ENCODE measurements around the gene HPS6.
"Not testable (repeated sequence)": the region's sequence is repeated elsewhere in the genome, so short reads cannot be mapped to it uniquely, and the experiment has no call there.

The HPS6 gene

GRCh38 chr10:102064868-102065560 is at the start of gene HPS6:
Gene HPS6 (plus strand): TSS chr10:102065349. CDS start chr10:102065475, 126 bp downstream.
- peak; percentile 58 for DNase-seq (ENCODE audit: low read depth)

- no peak for DNase-seq (ENCODE audit: low read depth)
Measured at GRCh38 chr10:102016416-102016815, 48.7 kb upstream of the HPS6 start.

GRCh38 chr10:102017295-102017694 is 47.9 kb upstream of the HPS6 start:
- DNase-seq (ENCODE audit: low read depth): no peak

GRCh38 chr10:102020938-102021337 is 44.2 kb upstream of the HPS6 start:
- no peak for DNase-seq (ENCODE audit: low read depth)

- DNase-seq (ENCODE audit: low read depth): no peak
Measured at GRCh38 chr10:102024799-102025198, 40.4 kb upstream of the HPS6 start.

- no peak for DNase-seq (ENCODE audit: low read depth)
Measured at GRCh38 chr10:102027261-102027660, 37.9 kb upstream of the HPS6 start.

GRCh38 chr10:102033787-102034186 is 31.4 kb upstream of the HPS6 start:
- no peak for DNase-seq (ENCODE audit: low read depth)

- not testable (repeated sequence) for DNase-seq (ENCODE audit: low read depth)
Measured at GRCh38 chr10:102035807-102036206, 29.3 kb upstream of the HPS6 start.

- DNase-seq (ENCODE audit: low read depth): no peak
Measured at GRCh38 chr10:102038410-102038809, 26.7 kb upstream of the HPS6 start.

GRCh38 chr10:102040305-102041050 is 24.7 kb upstream of the HPS6 start:
- no peak for DNase-seq (ENCODE audit: low read depth)

GRCh38 chr10:102045292-102045691 is 19.9 kb upstream of the HPS6 start:
- DNase-seq (ENCODE audit: low read depth): no peak

- no peak for DNase-seq (ENCODE audit: low read depth)
Measured at GRCh38 chr10:102046095-102046494, 19.1 kb upstream of the HPS6 start.

GRCh38 chr10:102054881-102055646 is 10.1 kb upstream of the HPS6 start:
- not testable (repeated sequence) for DNase-seq (ENCODE audit: low read depth)

- DNase-seq (ENCODE audit: low read depth): peak; percentile 81
Measured at GRCh38 chr10:102055647-102056419, 9.3 kb upstream of the HPS6 start, which contains the start of gene ARMH3. Gene ARMH3 (minus strand): TSS chr10:102056173. CDS start chr10:102040114, 16,059 bp downstream.

- no peak for DNase-seq (ENCODE audit: low read depth)
Measured at GRCh38 chr10:102059987-102060386, 5.2 kb upstream of the HPS6 start.

- no peak for DNase-seq (ENCODE audit: low read depth)
Measured at GRCh38 chr10:102064503-102064867, 664 bp upstream of the HPS6 start.

- DNase-seq (ENCODE audit: low read depth): no peak
Measured at GRCh38 chr10:102065561-102066398, 631 bp downstream of the HPS6 start.

- DNase-seq (ENCODE audit: low read depth): no peak
Measured at GRCh38 chr10:102066399-102067088, 1.4 kb downstream of the HPS6 start.

GRCh38 chr10:102067091-102067916 is 2.2 kb downstream of the HPS6 start:
- no peak for DNase-seq (ENCODE audit: low read depth)
